Measurements from ENCODE around the gene LINGO4.

LINGO4 gene

GRCh38 chr1:151833172-151833900 is 28.1 kb upstream of the LINGO4 start:
- DNase-seq = no peak

- DNase-seq = peak; percentile 74
These were observed 27.2 kb upstream of the LINGO4 start for GRCh38 chr1:151832318-151832980.

- DNase-seq = peak; percentile 47
These were observed 26.4 kb upstream of the LINGO4 start, which contains the start of gene RORC for GRCh38 chr1:151831605-151832004. Gene RORC (minus strand): TSS chr1:151831802. CDS start chr1:151831764, 38 bp downstream.

GRCh38 chr1:151831256-151831591 is 26.0 kb upstream of the LINGO4 start:
- DNase-seq = no peak

- no peak for DNase-seq
These were observed 24.8 kb upstream of the LINGO4 start for GRCh38 chr1:151830055-151830454.

GRCh38 chr1:151829352-151830046 is 24.3 kb upstream of the LINGO4 start:
- no peak for DNase-seq

GRCh38 chr1:151828921-151829320 is 23.7 kb upstream of the LINGO4 start:
- DNase-seq = no peak

- DNase-seq = no peak
These were observed 22.6 kb upstream of the LINGO4 start for GRCh38 chr1:151827853-151828252.

GRCh38 chr1:151825751-151826660 is 20.8 kb upstream of the LINGO4 start:
- DNase-seq = no peak

GRCh38 chr1:151825204-151825603 is 20.0 kb upstream of the LINGO4 start:
- no peak for DNase-seq

GRCh38 chr1:151823175-151823574 is 18.0 kb upstream of the LINGO4 start:
- DNase-seq = no peak

- DNase-seq = no peak
These were observed 17.2 kb upstream of the LINGO4 start for GRCh38 chr1:151822404-151822803.

GRCh38 chr1:151820940-151821339 is 15.7 kb upstream of the LINGO4 start:
- peak; percentile 83 for DNase-seq

- DNase-seq = no peak
These were observed 14.9 kb upstream of the LINGO4 start for GRCh38 chr1:151819976-151820623.

GRCh38 chr1:151819227-151819835 is 14.1 kb upstream of the LINGO4 start:
- DNase-seq = no peak

- no peak for DNase-seq
These were observed 12.1 kb upstream of the LINGO4 start for GRCh38 chr1:151817353-151817730.

- no peak for DNase-seq
These were observed 11.5 kb upstream of the LINGO4 start for GRCh38 chr1:151816548-151817352.

- no peak for DNase-seq
These were observed 10.6 kb upstream of the LINGO4 start for GRCh38 chr1:151815716-151816327.

GRCh38 chr1:151814971-151815545 is 9.8 kb upstream of the LINGO4 start:
- no peak for DNase-seq

GRCh38 chr1:151814426-151814825 is 9.2 kb upstream of the LINGO4 start:
- no peak for DNase-seq
